Choroid plexus epithelial cell (primary cell): ENCODE results near the gene MYO5A.
"Not testable (repeated sequence)": the region's sequence is repeated elsewhere in the genome, so short reads cannot be mapped to it uniquely, and the experiment has no call there.

Source experiments
- DNase-seq: peaks from one replicate; pipeline ENCODE4 v3.0.0-alpha.2; 2010; ENCODE audit warnings: low read depth
- H3K4me3 ChIP-seq: 2 replicates; pipeline ENCODE4 v1.5.1; 2011; ENCODE audit warnings: low read depth, mild to moderate bottlenecking, control low read depth, low read length, moderate library complexity
- CTCF ChIP-seq: conservative IDR thresholded peaks from 2 replicates; pipeline ENCODE4 v1.5.1; 2011; ENCODE audit warnings: low read depth, mild to moderate bottlenecking, control low read depth, inconsistent platforms, low read length, moderate library complexity

MYO5A gene

GRCh38 chr15:52417957-52418356 is 110.7 kb downstream of the MYO5A start:
- no peak for DNase-seq
- H3K4me3 ChIP-seq, result no peak overlapping the region
- TF ChIP-seq CTCF, result no peak

- no peak for DNase-seq
- no peak for TF ChIP-seq CTCF
- H3K4me3 ChIP-seq, result no peak overlapping the region
Observed at GRCh38 chr15:52417521-52417920, 111.2 kb downstream of the MYO5A start.

GRCh38 chr15:52416566-52416965 is 112.1 kb downstream of the MYO5A start:
- DNase-seq, H3K4me3 ChIP-seq: not testable (repeated sequence)

- no peak for DNase-seq
- H3K4me3 ChIP-seq, result no peak overlapping the region
- TF ChIP-seq CTCF, result no peak
Observed at GRCh38 chr15:52415628-52416027, 113.1 kb downstream of the MYO5A start.

GRCh38 chr15:52414936-52415335 is 113.7 kb downstream of the MYO5A start:
- no peak overlapping the region for H3K4me3 ChIP-seq
- TF ChIP-seq CTCF, result no peak
- DNase-seq, result no peak

- no peak for TF ChIP-seq CTCF
- no peak overlapping the region for H3K4me3 ChIP-seq
- DNase-seq, result no peak
Observed at GRCh38 chr15:52408823-52409222, 119.9 kb downstream of the MYO5A start.

GRCh38 chr15:52407374-52407773 is 121.3 kb downstream of the MYO5A start:
- TF ChIP-seq CTCF, result no peak
- no peak overlapping the region for H3K4me3 ChIP-seq
- DNase-seq, result no peak

- no peak for TF ChIP-seq CTCF
- H3K4me3 ChIP-seq, result no peak overlapping the region
- DNase-seq, result no peak
Observed at GRCh38 chr15:52406601-52407000, 122.1 kb downstream of the MYO5A start.
